ENCODE results near the gene CHCHD3.

DNA sequence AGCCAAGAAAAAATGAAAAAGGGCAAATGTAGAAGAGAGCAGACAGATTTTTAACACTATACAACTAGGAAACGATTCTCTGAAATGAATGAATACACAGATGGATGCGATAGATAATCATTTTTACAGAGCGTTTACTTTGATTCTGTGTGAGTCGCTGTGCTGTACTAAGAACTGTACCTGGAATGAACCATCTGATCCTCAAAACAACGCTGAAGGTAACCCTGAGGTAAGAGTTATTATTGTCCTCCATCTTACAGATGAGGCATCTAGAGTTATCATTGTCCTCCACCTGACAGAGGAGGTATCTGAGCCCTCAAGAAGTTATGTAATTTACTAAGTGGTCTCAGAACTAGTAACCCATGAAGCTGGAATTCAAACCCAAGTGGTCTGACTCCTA lies 80.2 kb downstream of the CHCHD3 start:
- TF ChIP-seq ZNF274 (IDR thresholded peaks at IDR 0.05; ENCODE audit: low read depth, low read length) (no peak), YY1 (IDR thresholded peaks at IDR 0.05; ENCODE audit: insufficient read depth, insufficient read length) (no peak)

Data from NT2/D1 (cell line).